Measurements from ENCODE around the gene PPME1.

- TF ChIP-seq POLR2A (IDR thresholded peaks at IDR 0.05; ENCODE audit: low read depth, low read length) (no peak), TAF1 (IDR thresholded peaks at IDR 0.05; ENCODE audit: borderline replicate concordance, low read depth, low read length) (no peak)
These were observed 24.7 kb downstream of the PPME1 start for GRCh38 chr11:74195828-74196227.
